ENCODE measurements around the gene JAM3.

Gene JAM3

DNA sequence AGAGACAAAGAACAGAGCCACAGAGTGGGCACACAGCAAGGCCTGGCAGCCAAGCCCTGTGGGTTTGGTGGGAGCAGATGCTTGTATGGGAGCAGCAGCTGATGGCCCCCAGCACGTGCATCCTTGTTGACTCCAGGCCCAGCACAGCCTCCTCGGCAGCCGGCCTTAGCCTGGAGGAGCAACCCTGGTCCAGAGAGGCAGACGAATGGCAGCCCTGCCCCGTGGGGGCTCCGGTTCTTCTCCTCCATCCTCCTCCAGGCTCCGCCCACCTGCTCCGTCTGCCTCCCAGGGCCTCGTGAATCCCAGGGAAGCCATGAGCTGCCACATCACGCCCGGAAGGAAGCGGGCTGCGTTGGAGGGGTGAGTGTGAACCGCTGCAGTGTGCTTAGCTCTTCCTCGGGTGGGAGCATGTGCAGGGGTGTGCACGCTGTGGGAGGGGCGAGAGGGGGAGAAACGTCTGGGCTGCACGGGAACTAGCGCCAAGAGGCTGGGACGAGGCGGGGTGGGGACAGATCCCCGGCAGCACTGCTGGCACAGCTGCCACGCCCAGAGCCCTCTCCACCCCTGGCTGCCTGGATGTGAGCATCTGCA lies 36.3 kb upstream of the JAM3 start:
- H3K9ac ChIP-seq (ENCODE audit: low read length): no peak overlapping the region

DNA sequence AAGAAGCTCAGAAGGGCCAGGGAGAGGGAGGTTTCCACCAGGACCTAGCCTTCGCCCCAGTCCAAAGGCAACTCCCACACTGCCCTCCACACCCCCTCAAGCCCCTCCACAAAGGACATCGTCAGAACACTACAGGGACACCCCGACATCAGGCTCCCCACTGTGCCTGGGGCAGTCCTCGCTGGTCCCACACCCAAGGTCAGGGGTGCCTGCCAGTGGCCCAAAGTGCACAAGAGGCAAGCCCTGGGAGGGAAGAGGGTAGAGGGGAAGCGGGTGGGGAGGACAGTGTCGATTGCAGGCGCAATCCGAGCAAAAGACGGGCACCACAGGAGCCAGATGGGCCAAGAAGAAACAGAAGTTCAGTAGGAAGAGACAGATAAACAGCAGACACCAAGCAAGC lies 35.6 kb upstream of the JAM3 start:
- Histone ChIP-seq H3K27me3 (ENCODE audit: control insufficient read depth, insufficient read depth, low read length) (no peaks in the 10 kb centered on the region), H3K4me1 (ENCODE audit: control insufficient read depth, insufficient read depth, low read length) (peaks cover 45% of the 10 kb centered on the region), H3K36me3 (ENCODE audit: control insufficient read depth, insufficient read depth, low read length) (no peaks in the 10 kb centered on the region), H3K27ac (ENCODE audit: low read depth, low read length) (peak overlapping the region; percentile 90), H3K9ac (ENCODE audit: low read length) (no peak overlapping the region), H3K4me3 (ENCODE audit: low read length) (peak overlapping the region; percentile 5)

More for the DNA sequence above, 36.3 kb upstream of the JAM3 start:
- Histone ChIP-seq H3K27ac (ENCODE audit: low read depth, low read length) (peak overlapping the region; percentile 90), H3K4me3 (ENCODE audit: low read length) (peak overlapping the region; percentile 5), H3K27me3 (ENCODE audit: control insufficient read depth, insufficient read depth, low read length) (no peaks in the 10 kb centered on the region), H3K4me1 (ENCODE audit: control insufficient read depth, insufficient read depth, low read length) (peaks cover 38% of the 10 kb centered on the region), H3K36me3 (ENCODE audit: control insufficient read depth, insufficient read depth, low read length) (no peaks in the 10 kb centered on the region)

DNA sequence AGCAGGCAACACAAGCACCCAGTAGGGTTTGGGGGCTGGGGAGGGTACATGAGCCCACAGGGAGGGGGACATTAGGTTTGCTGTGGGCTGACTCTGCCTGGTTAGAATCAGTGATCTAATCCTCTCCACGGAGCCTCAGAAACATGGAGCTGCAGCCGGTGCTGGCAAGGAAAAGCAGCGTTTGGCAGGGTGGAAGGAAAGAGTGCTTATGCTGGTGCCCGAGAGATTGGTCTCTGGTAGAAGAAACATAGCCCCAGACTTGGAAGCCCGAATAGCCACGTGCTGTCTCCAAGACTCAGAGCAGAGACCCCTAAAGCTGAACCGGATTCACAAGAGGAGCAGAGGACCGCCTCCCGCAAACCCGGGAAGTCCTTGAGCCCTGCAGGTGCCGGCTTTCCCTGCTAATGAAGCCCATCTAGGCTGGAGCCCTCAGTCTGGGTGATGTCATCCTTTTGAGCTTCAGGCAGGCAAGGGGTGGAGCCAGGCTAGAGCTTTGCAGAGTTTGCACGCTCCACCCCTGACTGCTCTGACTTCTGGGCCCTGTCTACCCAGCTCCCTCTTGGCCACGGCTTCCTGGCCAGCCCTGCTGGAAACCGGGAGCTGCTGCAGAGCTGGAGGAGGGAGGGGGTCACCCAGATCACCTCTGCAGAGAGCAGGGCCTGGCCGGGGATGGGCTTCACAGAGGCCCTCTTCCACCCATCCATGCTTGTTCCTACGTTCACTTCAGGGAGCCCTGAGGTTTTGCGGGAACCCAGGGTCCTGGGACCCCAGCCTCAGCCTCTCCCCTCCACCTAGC lies 35.0 kb upstream of the JAM3 start:
- peak overlapping the region; percentile 90 for H3K27ac ChIP-seq (ENCODE audit: low read depth, low read length)
- H3K36me3 ChIP-seq (ENCODE audit: control insufficient read depth, insufficient read depth, low read length): no peaks in the 10 kb centered on the region
- no peak overlapping the region for H3K9ac ChIP-seq (ENCODE audit: low read length)
- peak overlapping the region; percentile 16 for H3K4me3 ChIP-seq (ENCODE audit: low read length)
- peaks cover 50% of the 10 kb centered on the region for H3K4me1 ChIP-seq (ENCODE audit: control insufficient read depth, insufficient read depth, low read length)
- no peaks in the 10 kb centered on the region for H3K27me3 ChIP-seq (ENCODE audit: control insufficient read depth, insufficient read depth, low read length)

- Histone ChIP-seq H3K36me3 (ENCODE audit: control insufficient read depth, insufficient read depth, low read length) (no peaks in the 10 kb centered on the region), H3K9ac (ENCODE audit: low read length) (no peak overlapping the region), H3K27ac (ENCODE audit: low read depth, low read length) (peak overlapping the region; percentile 90), H3K27me3 (ENCODE audit: control insufficient read depth, insufficient read depth, low read length) (no peaks in the 10 kb centered on the region), H3K4me1 (ENCODE audit: control insufficient read depth, insufficient read depth, low read length) (peaks cover 59% of the 10 kb centered on the region), H3K4me3 (ENCODE audit: low read length) (peak overlapping the region; percentile 16)
These were observed 34.1 kb upstream of the JAM3 start for GRCh38 chr11:134034496-134035381.

- Histone ChIP-seq H3K4me1 (ENCODE audit: control insufficient read depth, insufficient read depth, low read length) (peaks cover 77% of the 10 kb centered on the region), H3K4me3 (ENCODE audit: low read length) (peak overlapping the region; percentile 78), H3K27ac (ENCODE audit: low read depth, low read length) (peak overlapping the region; percentile 89), H3K27me3 (ENCODE audit: control insufficient read depth, insufficient read depth, low read length) (no peaks in the 10 kb centered on the region), H3K36me3 (ENCODE audit: control insufficient read depth, insufficient read depth, low read length) (no peaks in the 10 kb centered on the region), H3K9ac (ENCODE audit: low read length) (no peak overlapping the region)
These were observed 32.3 kb upstream of the JAM3 start for GRCh38 chr11:134036492-134037045.

- Histone ChIP-seq H3K36me3 (ENCODE audit: control insufficient read depth, insufficient read depth, low read length) (no peaks in the 10 kb centered on the region), H3K27ac (ENCODE audit: low read depth, low read length) (peak overlapping the region; percentile 89), H3K9ac (ENCODE audit: low read length) (peak overlapping the region; percentile 56)
These were observed 31.6 kb upstream of the JAM3 start for GRCh38 chr11:134037046-134037908.

GRCh38 chr11:134038897-134039470 lies 29.9 kb upstream of the JAM3 start:
- Histone ChIP-seq H3K4me3 (ENCODE audit: low read length) (no peak overlapping the region), H3K36me3 (ENCODE audit: control insufficient read depth, insufficient read depth, low read length) (no peaks in the 10 kb centered on the region), H3K4me1 (ENCODE audit: control insufficient read depth, insufficient read depth, low read length) (peaks cover 74% of the 10 kb centered on the region), H3K27me3 (ENCODE audit: control insufficient read depth, insufficient read depth, low read length) (no peaks in the 10 kb centered on the region), H3K27ac (ENCODE audit: low read depth, low read length) (peak overlapping the region; percentile 87), H3K9ac (ENCODE audit: low read length) (no peak overlapping the region)

More at GRCh38 chr11:134037046-134037908, 31.6 kb upstream of the JAM3 start:
- Histone ChIP-seq H3K27me3 (ENCODE audit: control insufficient read depth, insufficient read depth, low read length) (no peaks in the 10 kb centered on the region), H3K4me1 (ENCODE audit: control insufficient read depth, insufficient read depth, low read length) (peaks cover 80% of the 10 kb centered on the region), H3K4me3 (ENCODE audit: low read length) (peak overlapping the region; percentile 78)

GRCh38 chr11:134039726-134040385 lies 29.0 kb upstream of the JAM3 start:
- Histone ChIP-seq H3K36me3 (ENCODE audit: control insufficient read depth, insufficient read depth, low read length) (no peaks in the 10 kb centered on the region), H3K9ac (ENCODE audit: low read length) (no peak overlapping the region), H3K27me3 (ENCODE audit: control insufficient read depth, insufficient read depth, low read length) (no peaks in the 10 kb centered on the region), H3K4me1 (ENCODE audit: control insufficient read depth, insufficient read depth, low read length) (peaks cover 66% of the 10 kb centered on the region), H3K27ac (ENCODE audit: low read depth, low read length) (peak overlapping the region; percentile 87), H3K4me3 (ENCODE audit: low read length) (peak overlapping the region; percentile 11)

GRCh38 chr11:134040386-134041302 lies 28.2 kb upstream of the JAM3 start:
- no peaks in the 10 kb centered on the region for H3K27me3 ChIP-seq (ENCODE audit: control insufficient read depth, insufficient read depth, low read length)
- peak overlapping the region; percentile 87 for H3K27ac ChIP-seq (ENCODE audit: low read depth, low read length)
- H3K36me3 ChIP-seq (ENCODE audit: control insufficient read depth, insufficient read depth, low read length): no peaks in the 10 kb centered on the region
- peak overlapping the region; percentile 11 for H3K4me3 ChIP-seq (ENCODE audit: low read length)
- H3K4me1 ChIP-seq (ENCODE audit: control insufficient read depth, insufficient read depth, low read length): peaks cover 67% of the 10 kb centered on the region
- no peak overlapping the region for H3K9ac ChIP-seq (ENCODE audit: low read length)

- Histone ChIP-seq H3K27me3 (ENCODE audit: control insufficient read depth, insufficient read depth, low read length) (no peaks in the 10 kb centered on the region), H3K9ac (ENCODE audit: low read length) (no peak overlapping the region), H3K4me3 (ENCODE audit: low read length) (no peak overlapping the region), H3K36me3 (ENCODE audit: control insufficient read depth, insufficient read depth, low read length) (no peaks in the 10 kb centered on the region), H3K4me1 (ENCODE audit: control insufficient read depth, insufficient read depth, low read length) (peaks cover 65% of the 10 kb centered on the region), H3K27ac (ENCODE audit: low read depth, low read length) (peak overlapping the region; percentile 87)
These were observed 27.5 kb upstream of the JAM3 start for GRCh38 chr11:134041349-134041748.

Measured in rectal smooth muscle tissue (tissue), 1 donor.